WTC11 (cell line): ENCODE measurements around the gene MPZL3.

Source experiments
- ATF2 ChIP-seq: sonication (generic); formaldehyde crosslinking; IDR thresholded peaks from 2 replicates; pipeline ENCODE4 v1.8.1; 2022; ENCODE audit warnings: low read depth, missing genetic modification reagents, borderline replicate concordance
- CTCF ChIP-seq: fragments of 200-600 bp; IDR thresholded peaks from 2 replicates; pipeline ENCODE4 v1.8.0; 2022; ENCODE audit warnings: antibody characterized with exemption
- KAT7 ChIP-seq: sonication (generic); formaldehyde crosslinking; IDR thresholded peaks from 2 replicates; pipeline ENCODE4 v1.8.1; 2023; ENCODE audit warnings: missing genetic modification reagents, mild to moderate bottlenecking, borderline replicate concordance
- ZNF423 ChIP-seq: fragments of 250-450 bp; sonication (Bioruptor Pico); IDR thresholded peaks from 2 replicates; pipeline ENCODE4 v2.1.2; 2022; ENCODE audit warnings: mild to moderate bottlenecking, moderate library complexity
- TF ChIP-seq, protein P1 (sequence below): sonication (generic); formaldehyde crosslinking; IDR thresholded peaks from 2 replicates; pipeline ENCODE4 v1.8.0; 2022; ENCODE audit warnings: mild to moderate bottlenecking, missing genetic modification reagents
- TF ChIP-seq, protein P2 (sequence below): sonication (generic); formaldehyde crosslinking; IDR thresholded peaks from 2 replicates; pipeline ENCODE4 v1.8.1; 2022; ENCODE audit warnings: mild to moderate bottlenecking, missing genetic modification reagents, moderate library complexity, borderline replicate concordance

GRCh38 chr11:118233377-118233776 lies 18.8 kb downstream of the MPZL3 start:
- TF ChIP-seq ZNF423 (CRISPR knock-in tag), result no peak
- TF ChIP-seq CTCF, result no peak
- TF ChIP-seq, protein P1, sequence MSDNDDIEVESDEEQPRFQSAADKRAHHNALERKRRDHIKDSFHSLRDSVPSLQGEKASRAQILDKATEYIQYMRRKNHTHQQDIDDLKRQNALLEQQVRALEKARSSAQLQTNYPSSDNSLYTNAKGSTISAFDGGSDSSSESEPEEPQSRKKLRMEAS (CRISPR knock-in tag), result no peak
- no peak for TF ChIP-seq KAT7 (CRISPR knock-in tag)
- TF ChIP-seq, protein P2, sequence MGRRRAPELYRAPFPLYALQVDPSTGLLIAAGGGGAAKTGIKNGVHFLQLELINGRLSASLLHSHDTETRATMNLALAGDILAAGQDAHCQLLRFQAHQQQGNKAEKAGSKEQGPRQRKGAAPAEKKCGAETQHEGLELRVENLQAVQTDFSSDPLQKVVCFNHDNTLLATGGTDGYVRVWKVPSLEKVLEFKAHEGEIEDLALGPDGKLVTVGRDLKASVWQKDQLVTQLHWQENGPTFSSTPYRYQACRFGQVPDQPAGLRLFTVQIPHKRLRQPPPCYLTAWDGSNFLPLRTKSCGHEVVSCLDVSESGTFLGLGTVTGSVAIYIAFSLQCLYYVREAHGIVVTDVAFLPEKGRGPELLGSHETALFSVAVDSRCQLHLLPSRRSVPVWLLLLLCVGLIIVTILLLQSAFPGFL (CRISPR knock-in tag), result no peak
- TF ChIP-seq ATF2 (CRISPR knock-in tag), result no peak
